NCI-H510A treated with DMSO at 0.1 percent for 48 hours (cell line): ENCODE results near the gene MACROD2.

Experiments
- DNase-seq: peaks from one replicate; lab custom pipeline; 2025; lab: John Stamatoyannopoulos, UW

Gene MACROD2

GRCh38 chr20:14336686-14337085 lies 341.4 kb downstream of the MACROD2 start:
- peak; percentile 50 for DNase-seq

- DNase-seq = peak; percentile 97
Measured at GRCh38 chr20:14337400-14338171, 342.3 kb downstream of the MACROD2 start, which contains the start of gene FLRT3. FLRT3 (minus strand) TSS chr20:14337612; CDS start chr20:14327506, 10,106 bp downstream.

DNA sequence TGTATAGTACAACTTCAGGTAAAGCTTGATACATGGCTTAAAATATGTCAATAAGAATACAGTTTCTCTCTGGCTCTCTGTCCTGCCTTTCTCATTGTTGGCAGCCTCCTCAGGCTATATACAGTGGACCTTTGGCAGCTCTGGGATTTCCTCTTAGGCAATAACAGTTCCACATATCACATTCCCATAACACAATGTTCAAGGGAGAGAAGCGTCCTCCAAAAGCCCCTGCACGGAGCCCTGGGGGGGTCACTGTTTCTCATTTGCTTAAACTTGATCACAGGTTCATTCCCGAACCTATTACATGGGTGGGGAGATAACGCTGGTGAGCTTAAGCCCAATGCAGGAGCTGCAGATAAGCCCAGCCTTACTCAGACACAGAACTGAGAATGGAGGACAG lies 346.5 kb downstream of the MACROD2 start:
- no peak for DNase-seq

DNA sequence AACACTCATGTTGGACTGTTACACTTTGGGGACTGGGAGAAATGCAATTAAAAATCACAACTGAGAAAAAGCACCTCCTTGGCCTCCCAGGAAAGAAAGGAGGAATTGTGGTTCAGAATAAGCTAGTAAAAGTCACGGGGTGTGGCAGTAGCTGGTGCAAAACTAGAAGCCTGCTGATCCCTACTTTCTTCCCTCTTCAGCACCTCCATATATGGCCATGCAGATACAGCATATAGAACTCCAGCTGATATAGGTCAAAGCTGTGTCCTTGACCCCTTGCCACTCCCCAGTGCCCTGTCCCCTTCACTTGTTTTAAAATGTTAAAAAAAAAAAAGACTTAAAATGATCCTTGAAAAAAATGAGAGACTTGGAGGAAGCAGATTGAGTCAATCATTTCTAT lies 347.6 kb downstream of the MACROD2 start:
- DNase-seq = no peak

- no peak for DNase-seq
Measured at GRCh38 chr20:14343491-14344065, 348.3 kb downstream of the MACROD2 start.

DNA sequence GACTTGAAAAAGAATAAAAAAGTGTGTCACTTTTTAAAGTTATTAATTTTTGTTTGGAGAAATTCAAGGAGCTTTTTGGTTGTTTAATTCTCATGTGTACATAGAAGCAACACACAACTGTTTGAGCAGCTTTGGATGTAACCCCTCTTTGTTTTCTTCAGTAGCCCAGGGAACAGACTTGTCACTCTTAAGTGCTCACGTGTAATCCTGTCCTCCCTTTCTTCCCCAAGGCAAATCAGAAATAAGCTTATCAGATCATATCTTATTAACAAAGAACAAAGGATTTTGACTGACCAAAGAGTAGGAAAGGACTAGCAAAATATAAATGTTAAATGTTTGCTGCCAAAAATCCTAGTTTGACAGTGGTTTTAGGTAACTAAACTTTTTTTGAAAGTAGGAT lies 349.4 kb downstream of the MACROD2 start:
- DNase-seq = no peak

- no peak for DNase-seq
Measured at GRCh38 chr20:14355791-14356190, 360.5 kb downstream of the MACROD2 start.

DNA sequence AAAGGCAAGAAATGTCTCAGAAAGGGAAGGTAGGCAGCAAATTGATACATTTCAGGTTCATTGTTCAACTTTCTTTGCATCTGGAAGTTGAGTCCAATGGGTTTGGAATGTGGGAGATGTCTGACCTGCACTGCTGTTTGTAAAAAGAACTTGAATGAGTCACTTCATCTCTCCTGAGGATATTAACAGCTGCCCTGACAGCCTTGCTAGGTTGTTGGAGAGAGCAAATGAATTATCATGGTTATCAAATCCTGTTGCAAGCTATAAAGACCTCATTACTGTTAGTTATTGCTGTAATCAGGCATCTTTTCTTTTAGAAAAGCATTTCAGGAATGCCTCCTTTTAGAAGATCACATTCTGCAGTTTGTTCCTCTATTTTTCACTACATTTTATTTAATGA lies 365.1 kb downstream of the MACROD2 start:
- no peak for DNase-seq

DNA sequence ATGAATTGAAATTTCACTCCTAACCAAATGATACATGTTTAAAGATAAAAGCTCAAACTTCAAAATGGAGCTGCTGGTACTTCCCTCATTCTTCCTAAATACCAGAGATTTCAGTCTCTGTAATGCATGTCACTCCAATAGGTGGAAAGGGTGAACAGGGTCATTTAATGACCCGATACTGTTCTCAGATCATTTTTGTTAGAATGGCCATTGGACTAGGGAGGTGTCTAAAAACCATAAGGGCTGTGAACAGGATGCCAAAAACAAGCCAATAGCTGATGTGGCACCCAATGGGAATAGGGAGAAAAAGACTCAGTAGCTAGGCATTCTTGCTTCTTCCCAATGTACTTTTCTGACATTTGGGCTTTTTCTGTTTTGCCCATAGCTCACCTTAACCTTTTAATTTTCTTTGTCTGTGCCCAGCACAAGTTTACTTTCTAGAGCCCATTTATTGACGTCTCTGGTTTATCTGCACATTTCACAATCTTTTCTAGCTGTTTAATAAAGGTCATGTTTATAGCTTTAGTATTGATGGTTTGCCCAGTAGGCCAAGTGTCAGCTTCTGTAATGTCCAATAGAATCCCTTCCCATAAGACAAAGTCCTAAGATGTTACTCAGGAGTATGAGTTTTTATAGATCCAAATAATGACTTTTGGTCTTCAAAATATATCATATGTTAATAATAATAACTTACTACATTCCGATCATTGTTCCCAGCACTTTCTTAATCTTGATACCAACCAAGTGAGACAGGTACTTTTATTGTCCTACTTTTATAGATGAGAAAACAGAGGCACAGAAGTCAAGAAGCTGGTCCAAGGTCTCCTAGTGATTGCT lies 366.4 kb downstream of the MACROD2 start:
- DNase-seq = no peak

GRCh38 chr20:14374196-14374595 lies 378.9 kb downstream of the MACROD2 start:
- peak; percentile 10 for DNase-seq

DNA sequence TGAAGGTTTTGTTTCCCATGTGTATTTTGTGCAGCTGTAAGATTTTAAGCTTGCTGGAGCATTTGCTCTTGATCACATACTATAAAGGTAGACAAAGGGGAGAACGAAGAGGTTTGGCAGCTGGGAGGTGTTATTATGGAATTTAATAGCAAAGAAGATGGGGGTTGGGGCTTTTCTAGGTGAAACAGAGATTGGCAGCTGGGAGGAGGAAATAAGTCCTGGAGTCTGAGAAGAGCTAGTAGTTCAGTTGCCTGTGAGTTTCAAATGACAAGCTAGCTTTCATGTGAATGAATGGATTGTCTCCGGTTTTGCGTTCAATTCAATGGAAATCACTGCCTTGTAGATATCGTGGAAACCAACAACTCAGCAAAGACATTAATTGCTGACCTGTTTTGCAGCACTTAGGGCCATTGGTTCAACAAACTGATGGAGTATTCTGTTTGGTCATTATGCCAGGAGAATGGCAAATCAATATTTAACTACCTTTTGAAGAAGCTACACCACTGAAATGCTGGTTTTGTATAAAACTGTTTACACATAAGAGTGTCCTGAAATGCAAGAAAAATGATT lies 380.2 kb downstream of the MACROD2 start:
- peak; percentile 42 for DNase-seq

DNA sequence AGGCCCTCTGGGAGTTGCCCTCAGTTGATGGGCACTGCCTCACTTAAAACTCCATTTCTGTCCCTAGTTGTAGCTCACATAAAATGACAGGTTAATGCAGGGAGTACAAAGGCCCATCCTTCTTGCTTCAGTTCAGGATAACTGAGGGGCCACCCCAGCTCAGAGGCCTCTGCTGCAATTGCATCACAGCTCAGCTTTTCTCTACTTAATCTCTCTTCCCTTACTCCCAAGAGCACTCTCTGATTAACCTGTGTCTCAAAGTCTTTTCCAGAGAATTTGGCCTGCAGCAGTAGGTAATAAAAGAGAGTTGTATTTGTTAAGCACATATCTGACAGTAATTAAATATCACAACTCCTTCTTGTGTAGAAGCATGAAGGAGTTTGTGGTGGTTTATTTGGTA lies 383.0 kb downstream of the MACROD2 start:
- DNase-seq = no peak

- DNase-seq = no peak
Measured at GRCh38 chr20:14383335-14383734, 388.0 kb downstream of the MACROD2 start.

GRCh38 chr20:14384416-14385175 lies 389.3 kb downstream of the MACROD2 start:
- peak; percentile 7 for DNase-seq

DNA sequence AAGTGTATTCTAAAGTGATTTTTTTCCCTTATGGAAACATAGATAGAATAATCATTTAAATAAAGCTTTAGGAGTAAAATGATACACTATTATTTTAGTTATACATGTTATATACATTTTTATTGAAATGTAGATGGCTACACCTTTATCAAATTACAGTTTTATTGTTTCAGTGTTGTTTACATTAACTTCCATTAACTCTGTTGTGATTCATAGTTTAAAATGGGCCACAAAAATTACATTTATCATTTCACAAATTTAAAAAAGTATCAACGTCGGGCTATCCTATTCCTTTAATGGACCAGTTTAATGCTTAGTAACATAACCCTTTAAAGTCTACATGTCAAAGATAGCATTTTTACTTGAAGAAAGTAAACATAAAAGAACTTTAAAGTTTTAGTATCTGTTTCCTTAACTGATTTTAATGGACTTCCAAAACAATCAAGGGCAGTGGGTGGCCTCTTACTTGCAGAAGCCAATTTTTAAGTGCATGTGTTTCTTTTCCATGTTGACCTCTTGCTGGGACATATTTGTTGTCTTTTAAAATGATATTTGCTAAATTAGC lies 389.9 kb downstream of the MACROD2 start:
- no peak for DNase-seq

DNA sequence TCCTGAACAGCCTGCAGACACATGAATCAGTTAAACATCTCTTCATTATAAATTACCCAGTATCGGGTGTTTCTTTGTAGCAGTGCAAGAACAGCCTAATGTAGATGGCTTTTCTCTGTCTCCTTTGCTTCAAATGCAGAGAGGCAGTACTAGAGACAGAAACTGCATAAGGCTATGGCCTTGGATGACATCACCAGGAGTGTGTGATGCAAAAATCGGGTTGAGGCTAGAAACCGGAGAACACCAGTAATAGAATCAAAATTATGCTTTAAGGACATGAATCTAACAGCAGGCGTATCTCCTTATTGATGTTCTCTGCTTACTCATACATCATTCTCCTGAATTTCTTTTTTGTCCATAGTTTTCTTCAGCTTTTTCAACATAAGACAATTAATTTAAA lies 391.4 kb downstream of the MACROD2 start:
- DNase-seq = no peak

DNA sequence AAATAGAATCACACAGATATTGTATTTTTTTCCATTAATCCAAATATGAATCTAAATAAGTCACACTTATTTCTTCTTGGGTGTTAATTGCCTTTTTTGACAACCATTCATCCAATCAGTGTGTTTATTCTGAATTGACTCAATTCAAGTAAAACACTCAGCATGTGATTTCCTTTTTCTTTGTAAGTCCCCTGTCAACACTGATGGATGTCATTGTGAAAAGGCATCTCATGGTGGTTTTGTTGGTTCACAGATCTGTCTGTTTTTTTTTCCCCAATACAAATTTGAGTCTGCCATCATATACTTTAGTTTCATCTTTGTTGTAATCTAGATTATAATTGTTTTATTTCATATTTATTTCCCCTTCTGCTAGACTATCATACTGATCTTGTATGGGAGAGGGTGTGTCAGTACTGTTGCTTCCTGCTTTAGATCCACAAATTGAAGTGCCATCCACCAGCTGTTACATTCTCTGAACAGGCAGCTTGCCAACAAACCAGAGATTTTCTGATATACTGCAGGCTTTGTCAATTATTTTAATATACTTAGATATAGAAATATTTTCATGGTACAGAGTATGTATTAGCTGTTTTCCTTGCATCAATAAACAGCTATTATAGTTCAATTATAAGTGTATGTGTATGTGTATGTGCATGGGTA lies 406.3 kb downstream of the MACROD2 start:
- DNase-seq = peak; percentile 85

DNA sequence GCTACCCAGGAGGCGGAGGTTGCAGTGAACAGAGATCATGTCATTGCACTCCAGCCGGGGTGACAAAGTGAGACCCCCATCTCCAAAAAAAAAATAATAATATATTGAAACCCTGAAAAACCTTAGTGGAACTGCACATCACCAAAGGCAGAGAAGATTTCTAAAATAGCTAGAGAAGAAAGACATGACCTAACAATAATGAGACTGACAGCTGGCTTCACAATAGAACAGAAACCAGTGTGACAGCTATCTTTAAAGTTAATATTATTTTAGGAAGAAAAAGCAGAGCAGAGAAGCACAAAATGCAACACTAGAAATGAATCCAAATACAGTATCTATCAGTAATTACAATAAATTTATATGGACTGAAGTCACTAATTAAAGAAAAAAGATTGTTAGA lies 409.2 kb downstream of the MACROD2 start:
- DNase-seq = no peak

DNA sequence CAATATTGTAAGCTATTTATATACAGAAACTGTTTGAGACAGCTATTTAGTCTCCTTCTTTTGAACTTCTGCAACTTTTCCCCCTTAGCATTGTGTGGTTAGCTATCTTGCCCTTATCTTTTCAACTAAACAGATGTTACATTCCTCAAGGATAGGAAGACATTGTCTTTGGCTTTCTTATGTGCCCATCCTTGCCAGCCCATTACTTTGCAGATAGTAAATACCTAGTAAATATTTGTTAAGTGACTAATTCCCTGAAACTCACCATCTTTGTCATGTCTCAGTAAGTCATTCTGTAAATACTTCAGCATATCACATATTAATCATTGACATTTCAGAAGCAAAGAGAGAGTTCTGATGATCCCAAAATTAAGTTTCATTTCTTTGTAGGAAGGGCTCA lies 411.2 kb downstream of the MACROD2 start:
- no peak for DNase-seq

DNA sequence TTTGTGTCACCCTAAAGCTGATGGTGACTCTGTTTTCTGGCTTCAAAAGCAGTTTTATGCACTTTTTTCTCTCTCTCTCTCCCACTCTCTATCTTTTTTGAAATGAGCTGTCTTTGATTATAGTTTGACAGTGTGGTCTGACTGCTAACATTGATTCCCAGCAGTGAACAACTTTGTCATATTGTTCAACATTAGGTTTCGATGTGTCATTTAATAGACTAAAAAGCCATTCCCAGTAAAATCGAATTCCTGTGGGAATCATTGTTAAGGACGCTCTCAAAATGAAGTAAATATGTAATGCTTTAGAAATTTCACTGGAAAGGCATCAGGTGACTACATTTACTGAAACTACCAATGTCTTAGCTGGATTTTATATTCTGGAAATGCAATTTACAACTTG lies 412.0 kb downstream of the MACROD2 start:
- no peak for DNase-seq
